ENCODE measurements around the gene TBX18. TPM values are rescaled to one million over a fixed set of nuclear protein-coding genes. Genes with fewer than 3 reads are reported as not detected.

The TBX18 gene
- not detected for total RNA-seq

DNA sequence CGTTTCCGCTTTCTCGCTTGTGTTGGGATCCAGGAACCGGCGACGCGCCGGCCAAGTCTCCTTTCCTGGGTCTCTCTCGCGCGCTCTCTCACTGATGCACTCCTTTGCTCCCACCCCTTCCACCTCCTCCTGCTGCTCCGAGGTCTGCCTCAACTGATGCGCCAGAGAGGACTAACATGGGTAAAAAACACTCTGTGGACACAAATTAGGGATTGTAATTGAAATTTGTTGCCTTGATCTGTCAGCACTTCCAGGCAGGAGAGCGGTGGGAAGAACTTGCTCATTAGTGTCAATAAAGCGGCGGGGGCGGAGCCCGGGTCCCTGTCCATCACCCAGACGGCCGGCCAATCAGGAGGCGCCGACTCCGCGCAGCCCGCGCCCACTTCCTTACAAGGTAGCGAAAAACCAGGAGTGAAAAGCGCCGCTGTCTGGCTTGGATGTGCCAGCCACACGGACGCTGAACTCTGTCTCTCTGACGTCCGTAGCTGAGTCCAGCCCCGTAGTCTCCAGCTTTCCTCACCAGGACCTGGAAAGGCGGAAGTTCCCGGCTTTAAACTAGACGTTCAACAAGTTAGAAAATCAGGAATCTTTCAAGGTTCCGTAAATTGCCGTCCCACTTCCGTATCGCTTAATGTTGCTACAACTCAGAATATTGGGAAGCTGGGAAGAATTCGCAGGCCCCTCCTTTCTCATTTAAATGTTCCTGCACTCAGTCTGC lies at the start of gene TBX18:
TBX18 (minus strand) TSS at position 267 of the 718 bp plus-strand sequence. CDS start 417 bp downstream, outside the sequence.
- Mint-ChIP-seq H3K27me3 (peaks cover 57% of the 10 kb centered on the region), H3K9me3 (peaks cover 3% of the 10 kb centered on the region), H3K36me3 (ENCODE audit: low read depth) (peaks cover 5% of the 10 kb centered on the region), H3K4me3 (peak within 1 kb of the TSS; percentile 38), H3K4me1 (no peaks in the 10 kb centered on the region), H3K27ac (no peak within 1 kb of the TSS)
- no peak for ATAC-seq (replicated peaks)

GRCh38 chr6:84811351-84811750 lies 47.0 kb upstream of the TBX18 start:
- Mint-ChIP-seq H3K27ac (no peak overlapping the region), H3K36me3 (ENCODE audit: low read depth) (no peaks in the 10 kb centered on the region), H3K4me1 (no peaks in the 10 kb centered on the region), H3K9me3 (no peaks in the 10 kb centered on the region), H3K4me3 (no peak overlapping the region), H3K27me3 (no peaks in the 10 kb centered on the region)
- no peak for ATAC-seq (replicated peaks)

DNA sequence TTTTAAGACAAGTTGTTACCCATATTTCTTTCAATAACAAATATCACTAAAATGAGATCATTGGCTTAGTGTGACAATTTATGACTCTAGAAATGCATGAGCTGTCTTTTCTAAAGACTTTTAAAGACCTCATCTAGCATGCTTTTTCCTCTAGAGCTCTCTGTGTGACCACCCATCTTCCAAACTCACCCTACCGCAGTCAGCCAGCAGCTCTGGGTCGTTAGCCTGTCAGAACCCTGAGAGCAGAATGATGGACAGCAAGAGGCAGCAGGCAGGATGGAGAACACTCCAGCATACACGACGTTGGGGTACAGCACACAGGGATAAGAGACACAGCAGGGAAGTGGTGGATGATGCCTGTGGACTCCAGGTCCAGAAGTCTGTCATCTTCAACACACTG lies 45.1 kb upstream of the TBX18 start:
- no peak overlapping the region for H3K4me3 Mint-ChIP-seq
- no peaks in the 10 kb centered on the region for H3K27me3 Mint-ChIP-seq
- ATAC-seq (replicated peaks) = no peak
- no peak overlapping the region for H3K27ac Mint-ChIP-seq
- H3K36me3 Mint-ChIP-seq (ENCODE audit: low read depth) = no peaks in the 10 kb centered on the region
- no peaks in the 10 kb centered on the region for H3K9me3 Mint-ChIP-seq
- H3K4me1 Mint-ChIP-seq = no peaks in the 10 kb centered on the region

DNA sequence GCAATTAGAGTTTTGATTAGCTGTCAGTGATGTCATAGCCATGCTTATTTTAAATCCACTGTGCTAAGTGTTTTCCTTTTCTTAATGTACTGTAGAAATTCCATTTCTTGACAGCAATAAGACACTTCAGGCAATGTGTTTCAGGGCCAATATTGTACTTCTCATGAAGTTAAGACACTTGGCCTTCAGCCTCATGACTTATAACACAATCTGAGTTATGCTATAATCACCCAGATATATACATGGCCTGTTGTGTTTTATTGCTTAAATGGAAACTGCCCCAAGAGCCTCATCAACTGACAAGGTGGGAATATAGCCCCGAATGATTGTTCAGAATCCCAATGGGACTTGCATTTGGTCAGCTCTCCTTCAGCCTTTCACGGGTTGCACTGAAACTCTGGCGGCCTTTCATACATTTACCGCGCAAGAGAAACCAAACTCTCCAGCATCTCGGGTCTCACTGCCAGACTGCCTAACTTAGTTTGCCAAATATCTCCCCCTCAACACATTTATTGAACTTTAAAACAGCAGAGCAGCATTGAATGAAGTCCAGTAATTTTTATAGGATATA lies 44.2 kb upstream of the TBX18 start:
- Mint-ChIP-seq H3K27ac (no peak overlapping the region), H3K9me3 (no peaks in the 10 kb centered on the region), H3K36me3 (ENCODE audit: low read depth) (no peaks in the 10 kb centered on the region), H3K27me3 (no peaks in the 10 kb centered on the region), H3K4me3 (no peak overlapping the region), H3K4me1 (no peaks in the 10 kb centered on the region)
- ATAC-seq (replicated peaks) = no peak

GRCh38 chr6:84805145-84805544 lies 40.7 kb upstream of the TBX18 start:
- ATAC-seq (replicated peaks) = no peak
- Mint-ChIP-seq H3K4me1 (no peaks in the 10 kb centered on the region), H3K4me3 (no peak overlapping the region), H3K36me3 (ENCODE audit: low read depth) (no peaks in the 10 kb centered on the region), H3K27me3 (no peaks in the 10 kb centered on the region), H3K27ac (no peak overlapping the region), H3K9me3 (no peaks in the 10 kb centered on the region)

GRCh38 chr6:84804720-84805119 lies 40.3 kb upstream of the TBX18 start:
- Mint-ChIP-seq H3K27me3 (no peaks in the 10 kb centered on the region), H3K4me3 (no peak overlapping the region), H3K36me3 (ENCODE audit: low read depth) (no peaks in the 10 kb centered on the region), H3K9me3 (no peaks in the 10 kb centered on the region), H3K4me1 (no peaks in the 10 kb centered on the region), H3K27ac (no peak overlapping the region)
- no peak for ATAC-seq (replicated peaks)

DNA sequence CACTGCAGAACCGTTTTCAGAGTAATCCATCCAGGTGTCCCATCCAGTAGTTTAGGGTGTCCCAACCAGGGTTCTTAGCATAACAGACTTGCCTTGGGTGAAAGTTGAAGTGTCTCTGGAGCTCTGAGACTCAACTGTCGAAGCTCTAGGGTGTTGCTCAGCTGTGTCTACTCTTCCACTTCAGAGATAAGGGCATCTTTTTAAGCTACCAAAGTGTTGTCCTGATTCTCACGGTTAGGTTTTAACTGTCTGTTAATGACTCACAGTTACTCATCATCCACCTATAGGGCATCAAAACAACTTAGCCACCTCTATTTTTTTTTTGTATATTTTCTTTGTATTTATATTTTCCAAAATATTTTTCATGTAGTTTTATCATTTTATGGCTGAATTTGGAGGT lies 36.9 kb upstream of the TBX18 start:
- no peaks in the 10 kb centered on the region for H3K36me3 Mint-ChIP-seq (ENCODE audit: low read depth)
- H3K4me3 Mint-ChIP-seq = no peak overlapping the region
- H3K9me3 Mint-ChIP-seq = peaks cover 8% of the 10 kb centered on the region
- H3K4me1 Mint-ChIP-seq = no peaks in the 10 kb centered on the region
- no peaks in the 10 kb centered on the region for H3K27me3 Mint-ChIP-seq
- no peak for ATAC-seq (replicated peaks)
- H3K27ac Mint-ChIP-seq = no peak overlapping the region

- ATAC-seq (replicated peaks) = no peak
- Mint-ChIP-seq H3K36me3 (ENCODE audit: low read depth) (no peaks in the 10 kb centered on the region), H3K27me3 (no peaks in the 10 kb centered on the region), H3K4me3 (no peak overlapping the region), H3K4me1 (no peaks in the 10 kb centered on the region), H3K27ac (no peak overlapping the region), H3K9me3 (peaks cover 8% of the 10 kb centered on the region)
Observed at GRCh38 chr6:84798257-84798656, 33.9 kb upstream of the TBX18 start.

DNA sequence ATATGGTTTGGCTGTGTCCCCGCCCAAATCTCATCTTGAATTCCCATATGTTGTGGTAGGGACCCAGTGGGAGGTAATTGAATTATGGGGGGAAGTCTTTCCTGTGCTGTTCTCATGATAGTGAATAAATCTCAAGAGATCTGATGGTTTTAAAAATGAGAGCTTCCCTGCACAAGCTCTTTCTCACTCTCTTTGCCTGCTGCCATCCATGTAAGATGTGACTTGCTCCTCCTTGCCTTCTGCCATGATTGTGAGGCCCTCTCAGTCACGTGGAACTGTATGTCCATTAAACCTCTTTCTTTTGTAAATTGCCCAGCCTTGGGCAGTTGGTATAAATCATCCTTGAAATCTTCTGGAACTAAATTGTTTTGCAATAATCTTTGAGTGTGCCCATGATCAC lies 31.9 kb upstream of the TBX18 start:
- Mint-ChIP-seq H3K4me1 (no peaks in the 10 kb centered on the region), H3K9me3 (peaks cover 12% of the 10 kb centered on the region), H3K36me3 (ENCODE audit: low read depth) (no peaks in the 10 kb centered on the region), H3K27ac (no peak overlapping the region), H3K4me3 (no peak overlapping the region), H3K27me3 (no peaks in the 10 kb centered on the region)
- no peak for ATAC-seq (replicated peaks)

DNA sequence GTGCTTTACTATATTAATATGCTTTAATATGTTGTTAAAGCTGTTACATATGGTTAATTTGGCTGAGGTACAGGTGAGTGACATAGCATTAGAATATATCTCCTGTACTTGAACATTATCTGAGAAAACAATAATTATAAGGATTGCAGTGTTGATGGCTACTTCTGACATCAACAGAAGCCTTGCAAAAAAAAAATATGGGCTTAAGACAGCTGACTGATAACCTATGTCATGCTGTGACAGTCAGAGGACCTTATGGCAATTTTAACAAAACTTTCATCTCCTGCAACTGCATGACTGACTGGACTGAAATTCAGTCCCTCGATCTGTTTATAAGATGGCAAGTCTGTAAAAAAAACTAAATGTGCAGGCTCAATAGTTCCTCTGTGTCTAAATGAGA lies 27.5 kb upstream of the TBX18 start:
- no peak overlapping the region for H3K27ac Mint-ChIP-seq
- peaks cover 13% of the 10 kb centered on the region for H3K9me3 Mint-ChIP-seq
- no peaks in the 10 kb centered on the region for H3K4me1 Mint-ChIP-seq
- no peaks in the 10 kb centered on the region for H3K27me3 Mint-ChIP-seq
- ATAC-seq (replicated peaks) = no peak
- no peaks in the 10 kb centered on the region for H3K36me3 Mint-ChIP-seq (ENCODE audit: low read depth)
- no peak overlapping the region for H3K4me3 Mint-ChIP-seq

- Mint-ChIP-seq H3K27me3 (no peaks in the 10 kb centered on the region), H3K36me3 (ENCODE audit: low read depth) (no peaks in the 10 kb centered on the region), H3K27ac (no peak overlapping the region), H3K4me1 (no peaks in the 10 kb centered on the region), H3K4me3 (no peak overlapping the region), H3K9me3 (peaks cover 9% of the 10 kb centered on the region)
- ATAC-seq (replicated peaks) = no peak
Observed at GRCh38 chr6:84791233-84791632, 26.8 kb upstream of the TBX18 start.

- Mint-ChIP-seq H3K9me3 (peaks cover 9% of the 10 kb centered on the region), H3K4me1 (no peaks in the 10 kb centered on the region), H3K36me3 (ENCODE audit: low read depth) (no peaks in the 10 kb centered on the region), H3K4me3 (no peak overlapping the region), H3K27me3 (no peaks in the 10 kb centered on the region), H3K27ac (no peak overlapping the region)
- no peak for ATAC-seq (replicated peaks)
Observed at GRCh38 chr6:84789170-84789569, 24.8 kb upstream of the TBX18 start.

DNA sequence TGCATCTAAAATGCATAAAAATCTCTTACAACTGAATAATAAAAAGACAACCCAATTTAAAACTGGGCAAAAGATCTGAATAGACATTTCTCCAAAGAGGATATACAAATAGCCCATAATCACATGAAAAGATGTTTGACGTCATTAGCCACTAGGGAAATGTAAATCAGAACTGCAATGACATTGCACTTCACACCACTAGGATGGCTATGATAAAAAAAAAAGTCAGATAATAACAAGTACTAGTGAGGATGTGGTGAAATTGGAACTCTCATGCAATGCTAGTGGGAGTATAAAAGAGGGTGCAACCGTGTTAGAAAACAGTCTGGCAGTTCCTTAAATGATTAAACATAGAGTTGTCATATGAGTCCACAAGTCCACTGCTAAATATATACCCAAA lies 24.3 kb upstream of the TBX18 start:
- Mint-ChIP-seq H3K4me1 (no peaks in the 10 kb centered on the region), H3K27me3 (no peaks in the 10 kb centered on the region), H3K9me3 (peaks cover 9% of the 10 kb centered on the region), H3K27ac (no peak overlapping the region), H3K36me3 (ENCODE audit: low read depth) (no peaks in the 10 kb centered on the region), H3K4me3 (no peak overlapping the region)
- no peak for ATAC-seq (replicated peaks)

GRCh38 chr6:84785671-84786070 lies 21.3 kb upstream of the TBX18 start:
- Mint-ChIP-seq H3K4me1 (no peaks in the 10 kb centered on the region), H3K9me3 (peaks cover 5% of the 10 kb centered on the region), H3K36me3 (ENCODE audit: low read depth) (no peaks in the 10 kb centered on the region), H3K27me3 (no peaks in the 10 kb centered on the region), H3K4me3 (no peak overlapping the region), H3K27ac (no peak overlapping the region)
- no peak for ATAC-seq (replicated peaks)

DNA sequence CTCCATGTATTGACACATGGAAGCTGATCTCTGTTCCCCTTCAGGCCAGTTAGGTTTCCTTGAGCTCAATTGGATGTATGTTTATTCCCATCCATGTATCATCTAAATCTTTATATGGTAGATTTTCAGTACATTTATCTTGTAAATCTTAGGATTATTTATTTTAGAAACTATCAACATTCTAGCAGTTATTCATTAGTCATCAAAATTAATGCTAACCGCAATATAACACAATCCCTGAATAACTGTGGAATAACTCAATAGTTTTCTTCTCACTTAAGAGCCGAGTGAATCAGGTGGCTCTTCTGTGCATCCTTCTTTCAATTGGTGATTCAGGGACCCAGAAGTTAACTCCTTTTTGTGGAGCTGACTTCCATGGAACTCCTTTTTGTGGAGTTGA lies 15.5 kb upstream of the TBX18 start:
- Mint-ChIP-seq H3K27ac (no peak overlapping the region), H3K27me3 (peaks cover 25% of the 10 kb centered on the region), H3K4me3 (no peak overlapping the region), H3K36me3 (ENCODE audit: low read depth) (no peaks in the 10 kb centered on the region), H3K9me3 (peaks cover 4% of the 10 kb centered on the region), H3K4me1 (no peaks in the 10 kb centered on the region)
- ATAC-seq (replicated peaks) = no peak
